Ovary (tissue), 9 donors: Measurements from ENCODE around the gene RASA3. TPM values are rescaled to one million over a fixed set of nuclear protein-coding genes. Genes with fewer than 3 reads are reported as not detected.

ENCODE experiments used
- DNase-seq, 5 donors: peaks; one replicate each; pipeline ENCODE4 v3.0.0-alpha.2; 2019 to 2020
- H3K27ac ChIP-seq, 2 donors: fragments of 200-600 bp; one replicate each; pipeline versions ENCODE4 v1.5.1 to v1.8.0; 2019 to 2022
- H3K27me3 ChIP-seq: fragments of 200-600 bp; one replicate; pipeline ENCODE4 v1.8.0; 2022
- H3K36me3 ChIP-seq: fragments of 200-600 bp; sonication (generic); one replicate; pipeline ENCODE4 v1.5.1; 2019
- H3K4me1 ChIP-seq: one replicate; pipeline ENCODE4 v1.8.1; 2013; ENCODE audit warnings: mild to moderate bottlenecking, moderate library complexity; ENCODE audit not compliant: insufficient read depth
- H3K4me3 ChIP-seq: fragments of 200-600 bp; sonication (generic); one replicate; pipeline ENCODE4 v1.5.1; 2017
- H3K9me3 ChIP-seq, 2 donors: fragments of 200-600 bp in 1 of 2; sonication (generic) in 1 of 2; one replicate each; pipeline versions ENCODE4 v1.5.1 to v1.8.1; 2013 to 2019; ENCODE audit warnings: mild to moderate bottlenecking in 1 of 2, moderate library complexity in 1 of 2
- CTCF ChIP-seq, 3 donors: fragments of 450-650 bp in 2 of 3; fragments of 200-600 bp in 1 of 3; IDR thresholded peaks; one replicate each; pipeline versions ENCODE4 v1.5.1 to v1.8.0; 2016 to 2022; ENCODE audit warnings: antibody characterized with exemption in 3 of 3, mild to moderate bottlenecking in 1 of 3
- EP300 ChIP-seq: sonication (generic); formaldehyde crosslinking; IDR thresholded peaks from one replicate; pipeline ENCODE4 v1.6.1; 2017; ENCODE audit warnings: antibody characterized with exemption
- POLR2A ChIP-seq: fragments of 450-650 bp; IDR thresholded peaks from one replicate; pipeline ENCODE4 v1.6.1; 2017; ENCODE audit warnings: antibody characterized with exemption, mild to moderate bottlenecking, moderate library complexity
- WGBS, 3 donors: extraction: QIAGEN DNeasy Blood & Tissue Kit in 1 of 3; methylation state at CpG; one replicate each; pipeline versions ENCODE4 v1.1.5 to v1.1.7; 2013 to 2017; 5-methylcytosine and 5-hydroxymethylcytosine counted together
- intact Hi-C, 4 donors: fragments of 100-400 bp; cut with DNase I; formaldehyde crosslinking; loops; one replicate each; pipeline versions ENCODE4 v1.11.0 to v1.15.1; 2022 to 2023
- polyA plus RNA-seq, 2 donors: library from polyadenylated mRNA; stranded (reverse); fragments of 200-250 nt in 1 of 2; fragments of 350-450 nt in 1 of 2; fragmentation: Illumina TruSeq in 1 of 2; extraction: RNeasy Lipid Tissue Mini Kit (QIAGEN cat#74804) in 1 of 2; gene quantifications; one replicate each; pipeline ENCODE4 v1.2.3, GENCODE V29; 2013 to 2014
- total RNA-seq, 7 donors: library from RNA; depleted of rRNA in 2 of 7; stranded (reverse); fragments of >200 nt in 2 of 7; fragmentation: NEBNext Ultra II Directional in 3 of 7; extraction: Animal tissue kit (Norgen Biotek cat#: 25700) in 3 of 7; gene quantifications; one replicate each; pipeline versions ENCODE4 v1.1.0 to v1.2.4, GENCODE V29; 2016 to 2023
- donor health status: DM: no; HTN: no; CAD: no; lungs with moderate emphysema.
- donor health status: DM: no; HTN: no; CAD: no.
- donor health status: Bipolar disorder and iron deficiency.
- donor health status: DM: yes; HTN: yes; CAD: no.
- donor health status: DM: no; HTN: no; CAD: no.
- donor health status: DM: yes; HTN: yes; CAD: no.

Gene RASA3
- total and polyA plus RNA-seq, 9 donors, result 5.4 to 16.9 (median 9.4) TPM

GRCh38 chr13:114074671-114075315, 57.6 kb downstream of the RASA3 start:
- Histone ChIP-seq H3K4me1 (peaks cover 6% of the 10 kb centered on the region), H3K27ac (no peak overlapping the region), H3K36me3 (no peaks in the 10 kb centered on the region), H3K4me3 (no peak overlapping the region), H3K27me3 (no peaks in the 10 kb centered on the region), H3K9me3 (no peaks in the 10 kb centered on the region)
- intact Hi-C loops, result no loop called here
- 83 to 85% (median 83%) methylated on average over 29 of the region's 29 CpGs for WGBS, 3 donors
- TF ChIP-seq CTCF (IDR thresholded peaks at IDR 0.05) (no peak), EP300 (no peak), POLR2A (no peak)
- peak in 3 of 5 donors; percentile 9 to 28 (median 19) for DNase-seq

GRCh38 chr13:114073881-114074612, 58.4 kb downstream of the RASA3 start:
- Histone ChIP-seq H3K4me3 (no peak overlapping the region), H3K27me3 (no peaks in the 10 kb centered on the region), H3K27ac (no peak overlapping the region), H3K36me3 (no peaks in the 10 kb centered on the region), H3K9me3 (no peaks in the 10 kb centered on the region), H3K4me1 (peaks cover 6% of the 10 kb centered on the region)
- DNase-seq, result peak in 2 of 5 donors; percentile 8 to 32
- intact Hi-C loops, result no loop called here
- no peak for TF ChIP-seq CTCF (IDR thresholded peaks at IDR 0.05)
- TF ChIP-seq EP300, result no peak
- 91 to 93% (median 92%) methylated on average over 22 of the region's 22 CpGs for WGBS, 3 donors

- peak in 1 of 5 donors; percentile 11 for DNase-seq
- no peaks in the 10 kb centered on the region for H3K36me3 ChIP-seq
- TF ChIP-seq CTCF (IDR thresholded peaks at IDR 0.05), result no peak
- TF ChIP-seq POLR2A, result no peak
- no peak for TF ChIP-seq EP300
- no peaks in the 10 kb centered on the region for H3K9me3 ChIP-seq
- intact Hi-C loops, result no loop called here
- H3K4me1 ChIP-seq, result peaks cover 5% of the 10 kb centered on the region
- no peak overlapping the region for H3K4me3 ChIP-seq
- no peak overlapping the region for H3K27ac ChIP-seq
- 80 to 90% (median 89%) methylated on average over 10 of the region's 10 CpGs for WGBS, 3 donors
- no peaks in the 10 kb centered on the region for H3K27me3 ChIP-seq
Observed at GRCh38 chr13:114072421-114072820, 60.0 kb downstream of the RASA3 start.

- no peak overlapping the region for H3K4me3 ChIP-seq
- H3K4me1 ChIP-seq, result peaks cover 5% of the 10 kb centered on the region
- intact Hi-C loops, result no loop called here
- TF ChIP-seq CTCF (IDR thresholded peaks at IDR 0.05), result no peak
- no peak for TF ChIP-seq POLR2A
- TF ChIP-seq EP300, result no peak
- H3K9me3 ChIP-seq, result no peaks in the 10 kb centered on the region
- no peaks in the 10 kb centered on the region for H3K27me3 ChIP-seq
- peak in 1 of 5 donors; percentile 13 for DNase-seq
- WGBS, 3 donors, result 66 to 72% (median 68%) methylated on average over 14 of the region's 14 CpGs
- no peak overlapping the region for H3K27ac ChIP-seq
- H3K36me3 ChIP-seq, result no peaks in the 10 kb centered on the region
Observed at GRCh38 chr13:114071991-114072390, 60.4 kb downstream of the RASA3 start.
